DOHH2 (cell line): ENCODE results near the gene DYNLT2B.

Source experiments
- EZH2phosphoT487 ChIP-seq: fragments of 200-600 bp; sonication (generic); IDR thresholded peaks from 2 replicates; pipeline ENCODE4 v1.6.1; 2017; ENCODE audit warnings: borderline replicate concordance, mild to moderate bottlenecking, antibody characterized with exemption, low read length, moderate library complexity, mixed read lengths
- TF ChIP-seq, protein P1 (sequence below): fragments of 200-600 bp; sonication (generic); IDR thresholded peaks from one replicate; pipeline ENCODE4 v1.5.1; 2014; ENCODE audit warnings: antibody characterized with exemption, mild to moderate bottlenecking, low read depth, low read length; ENCODE audit not compliant: poor library complexity, severe bottlenecking

DNA sequence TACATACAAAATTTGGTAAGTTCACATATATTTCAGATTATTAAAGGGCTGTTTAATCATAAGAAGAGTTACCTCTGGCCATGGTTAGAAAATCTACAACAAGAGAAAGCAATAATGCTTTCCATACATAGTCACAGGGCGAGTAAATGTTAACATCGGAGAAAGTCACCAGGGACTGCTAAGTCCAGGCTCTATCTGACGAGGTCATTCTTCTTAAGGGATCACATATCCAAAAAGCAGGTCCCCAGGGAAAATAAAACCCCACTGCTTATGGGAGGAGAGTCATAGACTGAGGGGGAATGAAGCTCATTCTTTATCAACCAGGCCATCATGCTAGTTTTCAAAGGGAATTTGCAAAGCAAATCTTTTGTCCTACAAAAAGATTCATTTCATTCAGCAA is 33.6 kb downstream of the DYNLT2B start:
- TF ChIP-seq, protein P1, sequence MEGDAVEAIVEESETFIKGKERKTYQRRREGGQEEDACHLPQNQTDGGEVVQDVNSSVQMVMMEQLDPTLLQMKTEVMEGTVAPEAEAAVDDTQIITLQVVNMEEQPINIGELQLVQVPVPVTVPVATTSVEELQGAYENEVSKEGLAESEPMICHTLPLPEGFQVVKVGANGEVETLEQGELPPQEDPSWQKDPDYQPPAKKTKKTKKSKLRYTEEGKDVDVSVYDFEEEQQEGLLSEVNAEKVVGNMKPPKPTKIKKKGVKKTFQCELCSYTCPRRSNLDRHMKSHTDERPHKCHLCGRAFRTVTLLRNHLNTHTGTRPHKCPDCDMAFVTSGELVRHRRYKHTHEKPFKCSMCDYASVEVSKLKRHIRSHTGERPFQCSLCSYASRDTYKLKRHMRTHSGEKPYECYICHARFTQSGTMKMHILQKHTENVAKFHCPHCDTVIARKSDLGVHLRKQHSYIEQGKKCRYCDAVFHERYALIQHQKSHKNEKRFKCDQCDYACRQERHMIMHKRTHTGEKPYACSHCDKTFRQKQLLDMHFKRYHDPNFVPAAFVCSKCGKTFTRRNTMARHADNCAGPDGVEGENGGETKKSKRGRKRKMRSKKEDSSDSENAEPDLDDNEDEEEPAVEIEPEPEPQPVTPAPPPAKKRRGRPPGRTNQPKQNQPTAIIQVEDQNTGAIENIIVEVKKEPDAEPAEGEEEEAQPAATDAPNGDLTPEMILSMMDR = no peak
- no peak for TF ChIP-seq EZH2phosphoT487
